Mesendoderm (in vitro differentiated cells): ENCODE data around the gene UBAP1L.
"Not testable (repeated sequence)": the region's sequence is repeated elsewhere in the genome, so short reads cannot be mapped to it uniquely, and the experiment has no call there.

Source experiments
- DNase-seq: peaks from one replicate; pipeline ENCODE4 v3.0.0; 2013
- H2AK5ac ChIP-seq: 2 replicates; pipeline ENCODE4 v1.6.1; 2013; ENCODE audit warnings: low read length, inconsistent platforms
- H2BK120ac ChIP-seq: 2 replicates; pipeline ENCODE4 v1.6.1; 2013; ENCODE audit warnings: low read depth, mild to moderate bottlenecking, low read length, moderate library complexity, mixed read lengths
- H2BK15ac ChIP-seq: replicated peaks from 2 replicates; pipeline ENCODE4 v1.6.1; 2013; ENCODE audit warnings: low read depth, mild to moderate bottlenecking, moderate library complexity
- H2BK5ac ChIP-seq: 2 replicates; pipeline ENCODE4 v1.6.1; 2013; ENCODE audit warnings: low read length, inconsistent platforms
- H3K18ac ChIP-seq: 2 replicates; pipeline ENCODE4 v1.6.1; 2013; ENCODE audit warnings: mild to moderate bottlenecking, low read length, mixed read lengths
- H3K23ac ChIP-seq: one replicate; pipeline ENCODE4 v1.6.1; 2013; ENCODE audit warnings: low read length
- H3K27ac ChIP-seq: 2 replicates; pipeline ENCODE4 v1.5.1; 2013; ENCODE audit warnings: low read depth, mild to moderate bottlenecking, inconsistent platforms, low read length, moderate library complexity
- H3K27me3 ChIP-seq: 2 replicates; pipeline ENCODE4 v1.6.1; 2013; ENCODE audit warnings: low read length, control low read depth, mild to moderate bottlenecking, inconsistent platforms; ENCODE audit not compliant: insufficient read depth, poor library complexity
- H3K36me3 ChIP-seq: 2 replicates; pipeline ENCODE4 v1.6.1; 2013; ENCODE audit warnings: low read length, inconsistent platforms; ENCODE audit not compliant: control insufficient read depth, insufficient read depth
- H3K4ac ChIP-seq: one replicate; pipeline ENCODE4 v1.6.1; 2013; ENCODE audit warnings: low read depth, mild to moderate bottlenecking, low read length, moderate library complexity
- H3K4me1 ChIP-seq: 2 replicates; pipeline ENCODE4 v1.6.1; 2013; ENCODE audit warnings: low read depth, low read length, inconsistent platforms; ENCODE audit not compliant: control insufficient read depth
- H3K4me2 ChIP-seq: 2 replicates; pipeline ENCODE4 v1.6.1; 2013; ENCODE audit warnings: low read length
- H3K4me3 ChIP-seq: 2 replicates; pipeline ENCODE4 v1.5.1; 2013; ENCODE audit warnings: mild to moderate bottlenecking, low read length
- H3K56ac ChIP-seq: one replicate; pipeline ENCODE4 v1.6.1; 2013; ENCODE audit warnings: low read length
- H3K79me1 ChIP-seq: 2 replicates; pipeline ENCODE4 v1.6.1; 2013; ENCODE audit warnings: low read length, inconsistent platforms
- H3K79me2 ChIP-seq: 2 replicates; pipeline ENCODE4 v1.6.1; 2013; ENCODE audit warnings: mild to moderate bottlenecking, low read length; ENCODE audit not compliant: control insufficient read depth, insufficient read depth
- H3K9ac ChIP-seq: 2 replicates; pipeline ENCODE4 v1.6.1; 2013; ENCODE audit warnings: low read length, inconsistent platforms
- H4K5ac ChIP-seq: one replicate; pipeline ENCODE4 v1.6.1; 2013; ENCODE audit warnings: low read length
- H4K8ac ChIP-seq: one replicate; pipeline ENCODE4 v1.6.1; 2013; ENCODE audit warnings: low read depth, mild to moderate bottlenecking, control low read depth, low read length, moderate library complexity
- WGBS: extraction: QIAGEN DNeasy Blood & Tissue Kit; methylation state at CpG from one replicate; pipeline ENCODE4 v1.1.7; 2013; ENCODE audit warnings: low lambda C conversion rate, missing lambda C conversion rate; ENCODE audit not compliant: insufficient coverage; ENCODE audit errors: extremely low coverage; 5-methylcytosine and 5-hydroxymethylcytosine counted together

The UBAP1L gene

DNA sequence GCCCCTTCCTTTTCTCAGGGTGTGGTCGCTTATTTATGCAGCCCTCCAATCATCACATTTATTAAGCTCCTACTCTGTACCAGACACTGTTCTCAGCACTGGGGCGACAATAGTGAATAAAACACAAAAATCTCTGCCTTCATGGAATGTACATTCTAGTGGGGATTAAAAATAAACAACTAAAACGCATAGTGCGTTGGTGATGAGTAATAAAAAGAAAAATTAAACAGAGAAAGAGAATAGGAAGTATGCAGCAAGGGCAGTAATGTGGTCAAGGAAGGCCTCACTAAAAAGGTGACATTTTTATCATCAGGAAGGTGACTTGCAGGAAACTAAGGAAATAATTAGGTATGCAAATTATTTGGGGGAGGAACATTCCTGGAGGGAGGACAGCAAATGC, 64.7 kb downstream of the UBAP1L start:
- Histone ChIP-seq H2BK15ac (no peak overlapping the region), H3K79me2 (no peaks in the 10 kb centered on the region), H3K9ac (no peak overlapping the region), H2BK120ac (no peak overlapping the region), H3K23ac (no peak overlapping the region), H2BK5ac (no peak overlapping the region), H4K8ac (no peak overlapping the region), H3K4me1 (peaks cover 2% of the 10 kb centered on the region), H3K4me3 (no peak overlapping the region), H3K18ac (no peak overlapping the region), H3K36me3 (peaks cover 3% of the 10 kb centered on the region), H4K5ac (no peak overlapping the region), H3K27me3 (no peaks in the 10 kb centered on the region), H3K56ac (no peak overlapping the region), H3K4ac (no peak overlapping the region), H2AK5ac (no peak overlapping the region), H3K79me1 (no peaks in the 10 kb centered on the region), H3K27ac (no peak overlapping the region), H3K4me2 (no peak overlapping the region)
- WGBS: 100% methylated on average over 2 of the region's 4 CpGs
- DNase-seq: no peak

DNA sequence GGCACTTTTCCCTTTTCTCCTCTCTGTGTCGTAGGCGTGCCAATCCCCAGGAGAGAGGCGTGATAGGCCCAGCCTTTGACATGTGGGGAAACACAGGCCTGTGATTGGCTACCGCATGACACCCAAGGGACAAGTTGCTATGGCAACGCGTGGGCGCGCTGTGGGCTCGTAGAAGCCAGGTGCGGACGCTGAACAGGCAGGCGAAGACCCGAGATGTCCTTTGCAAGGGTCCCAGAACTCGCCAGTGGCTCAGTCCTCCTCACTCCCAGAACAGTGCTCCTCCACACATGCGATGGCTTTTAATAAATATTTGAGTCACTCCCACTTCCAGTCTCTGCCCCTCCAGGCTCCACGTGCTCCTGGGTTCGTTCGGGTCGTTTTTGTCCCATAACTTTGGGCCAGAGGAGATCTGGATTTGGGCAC, 65.6 kb downstream of the UBAP1L start:
- WGBS: no CpG with 5 or more reads among the region's 19 CpGs

DNA sequence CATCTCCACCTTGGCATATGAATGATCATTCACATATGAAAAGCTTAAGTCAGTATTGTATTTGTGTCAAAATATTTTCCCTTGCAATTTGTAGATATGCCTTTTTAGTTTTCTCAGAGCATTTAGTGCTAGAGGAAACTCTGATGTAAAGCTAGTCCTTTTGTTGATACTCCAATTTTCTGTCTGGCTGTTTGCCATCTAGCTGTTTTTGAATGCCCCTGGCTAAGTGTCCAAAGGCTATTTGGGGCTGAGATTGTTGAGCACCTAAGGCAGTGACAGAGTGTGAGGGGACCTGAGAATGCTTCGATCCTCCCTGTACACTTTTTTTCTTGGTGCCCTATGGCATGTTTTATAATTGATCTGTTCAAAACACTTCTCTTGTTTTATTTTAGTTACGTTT, 66.8 kb downstream of the UBAP1L start:
- Histone ChIP-seq H3K4me1 (peaks cover 2% of the 10 kb centered on the region), H3K79me2 (no peaks in the 10 kb centered on the region), H3K9ac (no peak overlapping the region), H3K4me3 (no peak overlapping the region), H3K4me2 (no peak overlapping the region), H3K27me3 (no peaks in the 10 kb centered on the region), H3K4ac (no peak overlapping the region), H2AK5ac (no peak overlapping the region), H4K5ac (no peak overlapping the region), H2BK5ac (no peak overlapping the region), H3K23ac (no peak overlapping the region), H3K56ac (no peak overlapping the region), H3K18ac (no peak overlapping the region), H3K79me1 (no peaks in the 10 kb centered on the region), H4K8ac (no peak overlapping the region), H3K36me3 (no peaks in the 10 kb centered on the region), H2BK120ac (no peak overlapping the region), H2BK15ac (no peak overlapping the region), H3K27ac (no peak overlapping the region)
- no peak for DNase-seq
- no CpG with 5 or more reads among the region's 2 CpGs for WGBS

More for the DNA sequence above, 65.6 kb downstream of the UBAP1L start:
- H3K4ac ChIP-seq: no peak overlapping the region
- no peaks in the 10 kb centered on the region for H3K27me3 ChIP-seq
- H3K27ac ChIP-seq: no peak overlapping the region
- no peaks in the 10 kb centered on the region for H3K79me2 ChIP-seq
- H3K4me2 ChIP-seq: peak overlapping the region; percentile 93
- no peak overlapping the region for H2AK5ac ChIP-seq
- H3K4me3 ChIP-seq: no peak overlapping the region
- no peak overlapping the region for H2BK120ac ChIP-seq
- H3K56ac ChIP-seq: no peak overlapping the region
- H3K18ac ChIP-seq: no peak overlapping the region
- DNase-seq: peak; percentile 97
- H4K8ac ChIP-seq: no peak overlapping the region
- H3K23ac ChIP-seq: no peak overlapping the region
- H4K5ac ChIP-seq: no peak overlapping the region
- H3K79me1 ChIP-seq: no peaks in the 10 kb centered on the region
- no peak overlapping the region for H2BK5ac ChIP-seq
- H3K36me3 ChIP-seq: no peaks in the 10 kb centered on the region
- no peak overlapping the region for H3K9ac ChIP-seq
- peaks cover 2% of the 10 kb centered on the region for H3K4me1 ChIP-seq
- no peak overlapping the region for H2BK15ac ChIP-seq

DNA sequence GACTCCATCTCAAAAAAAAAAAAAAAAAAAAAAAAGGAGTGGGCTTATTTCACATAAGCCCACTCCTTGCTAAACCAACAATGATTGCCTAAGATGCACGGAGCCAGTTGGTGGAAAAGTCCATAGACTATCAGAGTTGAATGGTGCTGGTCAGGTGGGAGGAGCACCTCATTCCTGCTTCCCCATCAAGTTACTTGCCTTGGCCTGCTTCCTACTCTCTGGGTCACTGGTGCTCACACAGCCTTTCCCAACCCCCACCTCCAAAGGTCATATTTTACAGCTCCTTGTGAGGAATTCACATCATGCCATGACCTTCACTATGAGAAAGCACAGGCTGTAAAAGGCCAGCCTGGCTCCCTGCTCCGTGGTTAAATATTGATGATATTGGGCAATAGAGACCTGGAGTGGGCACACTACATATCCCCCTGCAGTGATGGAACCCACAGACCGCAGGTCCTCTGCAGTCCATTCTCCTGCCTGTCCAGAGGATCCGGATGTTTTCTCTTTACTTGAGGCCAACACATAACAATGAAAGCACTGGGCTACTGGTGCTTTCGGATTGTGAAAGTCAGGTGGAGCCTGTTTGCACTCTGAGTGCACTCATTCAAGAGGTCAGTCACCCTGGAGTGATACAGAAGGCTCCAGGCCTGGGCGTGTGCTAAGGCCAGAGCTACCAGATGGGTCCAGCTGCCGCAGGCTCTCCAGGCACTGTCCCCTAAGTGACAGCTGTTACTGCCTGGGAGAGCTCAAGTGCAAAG, 70.1 kb downstream of the UBAP1L start, which contains the start of gene SLC51B:
Gene SLC51B (plus strand): TSS at position 664 of the 758 bp plus-strand sequence. CDS start 4,618 bp downstream, outside the sequence.
- H2BK15ac ChIP-seq: no peak within 1 kb of the TSS
- H3K79me2 ChIP-seq: no peaks in the 10 kb centered on the region
- no peaks in the 10 kb centered on the region for H3K36me3 ChIP-seq
- no peak within 1 kb of the TSS for H3K18ac ChIP-seq
- H3K4me1 ChIP-seq: peaks cover 2% of the 10 kb centered on the region
- H3K4me2 ChIP-seq: no peak within 1 kb of the TSS
- no peak within 1 kb of the TSS for H3K27ac ChIP-seq
- no peak within 1 kb of the TSS for H3K56ac ChIP-seq
- no peak within 1 kb of the TSS for H2BK120ac ChIP-seq
- no peaks in the 10 kb centered on the region for H3K79me1 ChIP-seq
- H3K4ac ChIP-seq: no peak within 1 kb of the TSS
- WGBS: no CpG with 5 or more reads among the region's 7 CpGs
- H3K4me3 ChIP-seq: no peak within 1 kb of the TSS
- H3K23ac ChIP-seq: no peak within 1 kb of the TSS
- no peak within 1 kb of the TSS for H3K9ac ChIP-seq
- no peaks in the 10 kb centered on the region for H3K27me3 ChIP-seq
- no peak for DNase-seq
- H2AK5ac ChIP-seq: no peak within 1 kb of the TSS
- H4K8ac ChIP-seq: no peak within 1 kb of the TSS
- H2BK5ac ChIP-seq: no peak within 1 kb of the TSS
- no peak within 1 kb of the TSS for H4K5ac ChIP-seq

DNA sequence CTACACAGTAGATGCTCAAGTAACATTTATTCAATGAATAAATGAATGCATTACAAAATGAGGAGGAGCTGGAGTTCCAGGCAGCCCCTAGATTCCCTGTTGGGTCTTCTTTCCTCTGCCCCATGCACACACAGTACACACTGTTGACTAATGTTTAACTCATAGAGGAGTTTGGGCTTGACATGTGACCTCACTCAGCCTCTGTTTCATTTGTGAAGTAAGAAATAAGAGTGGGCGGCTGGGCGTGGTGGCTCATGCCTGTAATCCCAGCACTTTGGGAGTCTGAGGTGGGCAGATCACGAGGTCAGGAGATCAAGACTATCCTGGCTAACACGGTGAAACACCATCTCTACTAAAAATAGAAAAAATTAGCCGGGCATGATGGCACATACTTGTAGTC, 70.8 kb downstream of the UBAP1L start:
- not testable (repeated sequence) for H3K4me3 ChIP-seq, H3K4ac ChIP-seq, H3K27me3 ChIP-seq, H2BK5ac ChIP-seq, H3K27ac ChIP-seq, H3K56ac ChIP-seq, H3K4me1 ChIP-seq, H3K79me1 ChIP-seq, H2BK120ac ChIP-seq, H2BK15ac ChIP-seq, H2AK5ac ChIP-seq, H4K8ac ChIP-seq, H3K9ac ChIP-seq, H4K5ac ChIP-seq, H3K79me2 ChIP-seq, H3K23ac ChIP-seq, DNase-seq, H3K4me2 ChIP-seq, H3K36me3 ChIP-seq, H3K18ac ChIP-seq
- WGBS: no CpG with 5 or more reads among the region's 5 CpGs
